Measurements from ENCODE around the gene SYCN.

The SYCN gene

GRCh38 chr19:39160889-39161672, 43.0 kb downstream of the SYCN start:
- DNase-seq (ENCODE audit: low read depth): peak; percentile 21
- H3K4me3 ChIP-seq (ENCODE audit: low read depth, low read length): no peak overlapping the region

- H3K4me3 ChIP-seq (ENCODE audit: low read depth, low read length): no peak overlapping the region
- DNase-seq (ENCODE audit: low read depth): peak; percentile 29
These were observed 43.6 kb downstream of the SYCN start for GRCh38 chr19:39160523-39160861.

- no peak overlapping the region for H3K4me3 ChIP-seq (ENCODE audit: low read depth, low read length)
- DNase-seq (ENCODE audit: low read depth): no peak
These were observed 45.3 kb downstream of the SYCN start for GRCh38 chr19:39158646-39159260.

- DNase-seq (ENCODE audit: low read depth): no peak
- H3K4me3 ChIP-seq (ENCODE audit: low read depth, low read length): peak overlapping the region; percentile 43
These were observed 46.1 kb downstream of the SYCN start for GRCh38 chr19:39157997-39158389.

GRCh38 chr19:39157275-39157996, 46.6 kb downstream of the SYCN start:
- H3K4me3 ChIP-seq (ENCODE audit: low read depth, low read length): peak overlapping the region; percentile 43
- DNase-seq (ENCODE audit: low read depth): no peak

- DNase-seq (ENCODE audit: low read depth): peak; percentile 8
These were observed 47.5 kb downstream of the SYCN start for GRCh38 chr19:39156326-39157230.

GRCh38 chr19:39155741-39156140, 48.3 kb downstream of the SYCN start:
- H3K4me3 ChIP-seq (ENCODE audit: low read depth, low read length): no peak overlapping the region
- DNase-seq (ENCODE audit: low read depth): no peak

More at GRCh38 chr19:39156326-39157230, 47.5 kb downstream of the SYCN start:
- peak overlapping the region; percentile 43 for H3K4me3 ChIP-seq (ENCODE audit: low read depth, low read length)

GRCh38 chr19:39155114-39155700, 48.9 kb downstream of the SYCN start:
- no peak for DNase-seq (ENCODE audit: low read depth)
- H3K4me3 ChIP-seq (ENCODE audit: low read depth, low read length): no peak overlapping the region

GRCh38 chr19:39154629-39155100, 49.4 kb downstream of the SYCN start:
- no peak for DNase-seq (ENCODE audit: low read depth)
- H3K4me3 ChIP-seq (ENCODE audit: low read depth, low read length): no peak overlapping the region

- no peak overlapping the region for H3K4me3 ChIP-seq (ENCODE audit: low read depth, low read length)
- no peak for DNase-seq (ENCODE audit: low read depth)
These were observed 49.9 kb downstream of the SYCN start for GRCh38 chr19:39154100-39154628.

All from skeletal muscle cell (primary cell).